Measurements from ENCODE around the gene ZMIZ1. TPM values are rescaled to one million over a fixed set of nuclear protein-coding genes. Genes with fewer than 3 reads are reported as not detected.
"Not testable (repeated sequence)": the region's sequence is repeated elsewhere in the genome, so short reads cannot be mapped to it uniquely, and the experiment has no call there.

Gene ZMIZ1
- total RNA-seq, 5 donors from 2014 or later (not counting 1 experiment from before 2014, with no cell fraction given), result 16.8 to 27.1 (median 21.2) TPM

- Histone ChIP-seq H3K27me3 (replicated peaks in 1 of 2; ENCODE audit: control insufficient read depth in 2 of 2, extremely low read depth in 1 of 2, insufficient read depth in 2 of 2, low read length in 1 of 2) (peaks cover 0 to 19% of the 10 kb centered on the region in 2 experiments), H3K36me3 (ENCODE audit: control insufficient read depth in 2 of 2, extremely low read depth in 1 of 2, insufficient read depth in 1 of 2, low read length in 1 of 2) (no peaks in the 10 kb centered on the region), H3K4me1 (ENCODE audit: control insufficient read depth in 1 of 2, extremely low read depth in 1 of 2, insufficient read depth in 2 of 2, low read length in 2 of 2) (peaks cover 14 to 42% of the 10 kb centered on the region in 2 experiments), H3K4me3 (ENCODE audit: control insufficient read depth in 1 of 2, extremely low read depth in 1 of 2, low read length in 1 of 2) (no peak overlapping the region), H3K27ac (ENCODE audit: low read length) (no peak overlapping the region), H3K9me3 (no peaks in the 10 kb centered on the region)
- POLR2A ChIA-PET, result no interaction called here
- H3K27me3 Mint-ChIP-seq, result peaks cover 0 to 8% of the 10 kb centered on the region in 2 donors
- 93% methylated on average over 11 of the region's 12 CpGs for whole genome bisulfite sequencing (ENCODE audit: insufficient coverage)
- no peaks in the 10 kb centered on the region for H3K36me3 Mint-ChIP-seq
- H3K9me3 Mint-ChIP-seq, result no peaks in the 10 kb centered on the region
- ATAC-seq (replicated peaks in 1 of 4), result no peak
- no peak overlapping the region for H3K4me3 Mint-ChIP-seq
- peak overlapping the region in 1 of 2 donors; percentile 13 for H3K27ac Mint-ChIP-seq
- H3K4me1 Mint-ChIP-seq, result peaks cover 32 to 40% (median 37%) of the 10 kb centered on the region in 3 donors
- CTCF ChIA-PET, result no interaction called here
- DNase-seq, result no peak
These were observed 39.0 kb upstream of the ZMIZ1 start for GRCh38 chr10:79029478-79030390.

- Histone ChIP-seq H3K27me3 (replicated peaks in 1 of 2; ENCODE audit: control insufficient read depth in 2 of 2, extremely low read depth in 1 of 2, insufficient read depth in 2 of 2, low read length in 1 of 2) (peaks cover 0 to 23% of the 10 kb centered on the region in 2 experiments), H3K9me3 (no peaks in the 10 kb centered on the region), H3K27ac (ENCODE audit: low read length) (no peak overlapping the region), H3K4me3 (ENCODE audit: control insufficient read depth in 1 of 2, extremely low read depth in 1 of 2, low read length in 1 of 2) (no peak overlapping the region), H3K36me3 (ENCODE audit: control insufficient read depth in 2 of 2, extremely low read depth in 1 of 2, insufficient read depth in 1 of 2, low read length in 1 of 2) (no peaks in the 10 kb centered on the region), H3K4me1 (ENCODE audit: control insufficient read depth in 1 of 2, extremely low read depth in 1 of 2, insufficient read depth in 2 of 2, low read length in 2 of 2) (peaks cover 9 to 32% of the 10 kb centered on the region in 2 experiments)
- no peak for DNase-seq
- ChIA-PET CTCF (no interaction called here), POLR2A (no interaction called here)
- peaks cover 0 to 9% of the 10 kb centered on the region in 2 donors for H3K27me3 Mint-ChIP-seq
- peaks cover 23 to 31% (median 28%) of the 10 kb centered on the region in 3 donors for H3K4me1 Mint-ChIP-seq
- no peaks in the 10 kb centered on the region for H3K36me3 Mint-ChIP-seq
- WGBS (ENCODE audit: insufficient coverage), result no CpG with 5 or more reads among the region's 1 CpG
- no peaks in the 10 kb centered on the region for H3K9me3 Mint-ChIP-seq
- no peak for ATAC-seq (replicated peaks in 1 of 4)
- no peak overlapping the region for H3K27ac Mint-ChIP-seq
- no peak overlapping the region for H3K4me3 Mint-ChIP-seq
These were observed 38.1 kb upstream of the ZMIZ1 start for GRCh38 chr10:79030705-79031104.

- ChIA-PET POLR2A (no interaction called here), CTCF (no interaction called here)
- Histone ChIP-seq H3K36me3 (ENCODE audit: control insufficient read depth in 2 of 2, extremely low read depth in 1 of 2, insufficient read depth in 1 of 2, low read length in 1 of 2) (no peaks in the 10 kb centered on the region), H3K27me3 (replicated peaks in 1 of 2; ENCODE audit: control insufficient read depth in 2 of 2, extremely low read depth in 1 of 2, insufficient read depth in 2 of 2, low read length in 1 of 2) (peaks cover 0 to 23% of the 10 kb centered on the region in 2 experiments), H3K27ac (ENCODE audit: low read length) (no peak overlapping the region), H3K4me3 (ENCODE audit: control insufficient read depth in 1 of 2, extremely low read depth in 1 of 2, low read length in 1 of 2) (no peak overlapping the region), H3K4me1 (ENCODE audit: control insufficient read depth in 1 of 2, extremely low read depth in 1 of 2, insufficient read depth in 2 of 2, low read length in 2 of 2) (peaks cover 6 to 22% of the 10 kb centered on the region in 2 experiments), H3K9me3 (no peaks in the 10 kb centered on the region)
- H3K36me3 Mint-ChIP-seq, result no peaks in the 10 kb centered on the region
- H3K4me3 Mint-ChIP-seq, result no peak overlapping the region
- peaks cover 0 to 9% of the 10 kb centered on the region in 2 donors for H3K27me3 Mint-ChIP-seq
- WGBS (ENCODE audit: insufficient coverage), result 100% methylated on average over 3 of the region's 5 CpGs
- no peak overlapping the region for H3K27ac Mint-ChIP-seq
- H3K9me3 Mint-ChIP-seq, result no peaks in the 10 kb centered on the region
- DNase-seq (no peak), ATAC-seq (replicated peaks in 1 of 4) (no peak)
- peaks cover 16 to 24% (median 20%) of the 10 kb centered on the region in 3 donors for H3K4me1 Mint-ChIP-seq
These were observed 37.0 kb upstream of the ZMIZ1 start for GRCh38 chr10:79031723-79032122.

GRCh38 chr10:79034271-79034876 lies 34.4 kb upstream of the ZMIZ1 start:
- H3K4me1 Mint-ChIP-seq, result peaks cover 0 to 3% (median 2%) of the 10 kb centered on the region in 3 donors
- CTCF ChIA-PET, result no interaction called here
- 79% methylated on average over 8 of the region's 9 CpGs for WGBS (ENCODE audit: insufficient coverage)
- no peaks in the 10 kb centered on the region for H3K9me3 Mint-ChIP-seq
- H3K4me3 Mint-ChIP-seq, result no peak overlapping the region
- Histone ChIP-seq H3K36me3 (ENCODE audit: control insufficient read depth in 2 of 2, extremely low read depth in 1 of 2, insufficient read depth in 1 of 2, low read length in 1 of 2) (no peaks in the 10 kb centered on the region), H3K4me3 (ENCODE audit: control insufficient read depth in 1 of 2, extremely low read depth in 1 of 2, low read length in 1 of 2) (no peak overlapping the region), H3K27me3 (replicated peaks in 1 of 2; ENCODE audit: control insufficient read depth in 2 of 2, extremely low read depth in 1 of 2, insufficient read depth in 2 of 2, low read length in 1 of 2) (peaks cover 0 to 19% of the 10 kb centered on the region in 2 experiments), H3K9me3 (no peaks in the 10 kb centered on the region), H3K27ac (ENCODE audit: low read length) (no peak overlapping the region), H3K4me1 (ENCODE audit: control insufficient read depth in 1 of 2, extremely low read depth in 1 of 2, insufficient read depth in 2 of 2, low read length in 2 of 2) (no peaks in the 10 kb centered on the region)
- H3K27ac Mint-ChIP-seq, result peak overlapping the region in 1 of 2 donors; percentile 52
- no peaks in the 10 kb centered on the region for H3K36me3 Mint-ChIP-seq
- DNase-seq (no peak), ATAC-seq (replicated peaks in 1 of 4) (no peak)
- POLR2A ChIA-PET, result no interaction called here
- peaks cover 0 to 9% of the 10 kb centered on the region in 2 donors for H3K27me3 Mint-ChIP-seq

GRCh38 chr10:79036416-79036815 lies 32.4 kb upstream of the ZMIZ1 start:
- 83% methylated on average over 3 of the region's 6 CpGs for WGBS (ENCODE audit: insufficient coverage)
- H3K27ac Mint-ChIP-seq, result not testable (repeated sequence)
- POLR2A ChIA-PET, result interaction anchor here in 1 of 2 donors (0.7 kb wide), 1 partner anchor 54 kb away, joined by 3 read pairs; no protein-coding TSS in a partner anchor

GRCh38 chr10:79038104-79038840 lies 30.5 kb upstream of the ZMIZ1 start:
- Histone ChIP-seq H3K36me3 (ENCODE audit: control insufficient read depth in 2 of 2, extremely low read depth in 1 of 2, insufficient read depth in 1 of 2, low read length in 1 of 2) (no peaks in the 10 kb centered on the region), H3K27ac (ENCODE audit: low read length) (no peak overlapping the region), H3K27me3 (replicated peaks in 1 of 2; ENCODE audit: control insufficient read depth in 2 of 2, extremely low read depth in 1 of 2, insufficient read depth in 2 of 2, low read length in 1 of 2) (peaks cover 0 to 10% of the 10 kb centered on the region in 2 experiments), H3K4me1 (ENCODE audit: control insufficient read depth in 1 of 2, extremely low read depth in 1 of 2, insufficient read depth in 2 of 2, low read length in 2 of 2) (no peaks in the 10 kb centered on the region), H3K4me3 (ENCODE audit: control insufficient read depth in 1 of 2, extremely low read depth in 1 of 2, low read length in 1 of 2) (no peak overlapping the region), H3K9me3 (no peaks in the 10 kb centered on the region)
- POLR2A ChIA-PET, result no interaction called here
- ATAC-seq (replicated peaks in 1 of 4), result no peak
- H3K4me1 Mint-ChIP-seq, result peaks cover 15 to 23% (median 23%) of the 10 kb centered on the region in 3 donors
- H3K9me3 Mint-ChIP-seq, result no peaks in the 10 kb centered on the region
- CTCF ChIA-PET, result no interaction called here
- no peak for DNase-seq
- H3K4me3 Mint-ChIP-seq, result no peak overlapping the region
- no CpG with 5 or more reads among the region's 1 CpG for WGBS (ENCODE audit: insufficient coverage)
- H3K27me3 Mint-ChIP-seq, result peaks cover 0 to 9% of the 10 kb centered on the region in 2 donors
- H3K36me3 Mint-ChIP-seq, result peaks cover 3% of the 10 kb centered on the region
- no peak overlapping the region for H3K27ac Mint-ChIP-seq

More at GRCh38 chr10:79036416-79036815, 32.4 kb upstream of the ZMIZ1 start:
- not testable (repeated sequence) for H3K4me3 ChIP-seq (ENCODE audit: control insufficient read depth in 1 of 2, extremely low read depth in 1 of 2, low read length in 1 of 2); H3K36me3 ChIP-seq (ENCODE audit: control insufficient read depth in 2 of 2, extremely low read depth in 1 of 2, insufficient read depth in 1 of 2, low read length in 1 of 2); H3K4me3 Mint-ChIP-seq; H3K36me3 Mint-ChIP-seq; DNase-seq; H3K4me1 Mint-ChIP-seq; H3K9me3 Mint-ChIP-seq; H3K9me3 ChIP-seq; H3K4me1 ChIP-seq (ENCODE audit: control insufficient read depth in 1 of 2, extremely low read depth in 1 of 2, insufficient read depth in 2 of 2, low read length in 2 of 2); H3K27ac ChIP-seq (ENCODE audit: low read length); H3K27me3 Mint-ChIP-seq; ATAC-seq (replicated peaks in 1 of 4)
- H3K27me3 ChIP-seq (replicated peaks in 1 of 2; ENCODE audit: control insufficient read depth in 2 of 2, extremely low read depth in 1 of 2, insufficient read depth in 2 of 2, low read length in 1 of 2), result peaks cover 0 to 13% of the 10 kb centered on the region in 2 experiments
- CTCF ChIA-PET, result interaction anchor here in 1 of 2 donors (1.1 kb wide), 1 partner anchor 11 kb away, joined by 3 read pairs; no protein-coding TSS in a partner anchor

Data from T-cell (primary cell).